Measurements from ENCODE around the gene HUS1B.

The HUS1B gene

DNA sequence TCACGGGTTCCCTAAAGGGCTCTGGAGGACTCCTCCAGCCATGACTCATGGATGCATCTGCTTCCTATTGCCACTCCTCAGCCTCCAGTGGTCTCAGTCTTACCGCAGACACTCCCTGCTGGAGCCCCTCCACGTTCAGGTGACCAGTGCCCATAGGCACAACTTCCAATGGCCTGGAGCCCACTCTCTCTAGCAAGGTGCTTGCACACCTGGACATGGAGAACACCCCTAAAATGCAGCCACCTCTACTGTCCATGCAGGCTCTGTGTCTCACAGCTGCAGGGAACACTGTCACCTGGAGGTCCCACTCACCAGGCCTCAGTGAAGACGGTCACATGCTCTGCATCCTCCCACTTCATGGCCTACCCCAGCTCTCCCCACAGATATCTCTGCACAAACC is 36.0 kb downstream of the HUS1B start:
- no peak for DNase-seq

DNA sequence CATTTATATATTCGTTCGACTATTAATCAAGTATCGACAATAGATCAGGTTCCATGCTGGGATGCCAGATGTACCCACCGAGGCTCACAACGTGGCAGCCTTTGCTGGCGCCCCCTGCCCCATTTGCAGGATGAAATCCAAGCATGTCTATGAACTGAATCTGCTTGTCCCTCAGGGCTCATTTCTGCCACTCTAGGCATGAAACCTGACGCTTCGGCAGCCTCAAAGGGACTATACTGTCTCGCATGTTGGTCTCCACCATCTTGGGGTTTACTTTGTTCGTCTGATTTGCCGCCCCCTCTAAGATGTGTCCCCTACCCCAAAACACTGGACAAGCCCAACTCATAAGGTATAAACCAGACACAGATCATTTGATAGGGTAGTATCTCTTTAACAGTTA is 36.7 kb downstream of the HUS1B start:
- no peak for DNase-seq

DNA sequence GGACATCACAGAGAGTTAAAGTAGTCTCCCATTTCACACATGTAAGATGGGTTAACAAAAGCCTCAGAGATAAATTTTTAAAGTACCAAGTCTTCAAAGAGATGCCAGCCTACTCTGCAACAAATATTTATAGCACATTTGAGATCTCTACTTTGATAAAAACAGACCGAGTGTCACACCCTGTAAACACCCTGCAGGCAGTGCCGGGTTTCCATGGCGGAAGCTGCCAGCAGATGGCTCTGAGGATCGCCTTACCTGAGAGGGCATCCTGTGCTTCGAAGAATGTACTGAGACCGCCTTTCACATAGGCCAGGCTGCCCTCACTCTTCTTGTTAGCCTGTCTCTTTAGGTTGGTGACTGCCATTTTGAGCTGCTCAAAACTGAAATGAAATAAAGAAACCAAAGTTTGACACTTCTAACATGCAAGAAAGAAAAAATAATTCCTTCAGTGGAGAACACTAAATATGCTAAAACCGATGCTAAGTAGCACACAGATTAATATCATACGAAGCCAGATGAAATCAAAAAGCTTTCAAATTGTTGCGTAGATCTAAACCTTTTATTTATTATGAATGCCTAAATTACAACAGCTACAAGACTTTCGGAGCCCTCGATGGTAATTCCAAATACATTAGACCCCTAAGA is 39.3 kb downstream of the HUS1B start:
- DNase-seq = no peak

- no peak for DNase-seq
Measured at GRCh38 chr6:613981-614380, 42.9 kb downstream of the HUS1B start.

DNA sequence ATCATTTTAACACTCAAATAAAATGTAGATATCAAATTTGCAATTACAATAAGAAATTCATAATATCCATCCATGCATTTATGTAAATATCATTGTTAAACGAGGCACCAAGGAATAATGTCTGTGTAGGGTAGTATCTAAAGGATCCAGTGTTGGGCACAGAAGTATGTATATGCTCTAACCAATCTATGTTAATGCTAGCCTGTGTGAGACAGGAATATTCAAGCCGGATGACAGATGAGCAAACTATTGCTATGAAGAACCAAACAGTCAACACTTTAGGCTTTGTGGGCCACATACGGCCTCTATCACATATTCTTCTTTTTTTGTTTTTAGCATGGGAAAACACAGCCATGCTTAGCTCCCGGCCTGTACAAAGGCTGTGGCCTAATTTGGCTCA is 45.0 kb downstream of the HUS1B start:
- DNase-seq = no peak

GRCh38 chr6:610882-611281 is 46.0 kb downstream of the HUS1B start:
- no peak for DNase-seq

GRCh38 chr6:609905-610304 is 47.0 kb downstream of the HUS1B start:
- DNase-seq = no peak

GRCh38 chr6:606829-607379 is 50.0 kb downstream of the HUS1B start:
- no peak for DNase-seq

Measured in stimulated activated CD8-positive, alpha-beta memory T cell treated with anti-CD3 and anti-CD28 coated beads, Interleukin-4, amount 100 ng/mL, for 48 hours (primary cell).